ENCODE measurements around the gene SLC19A1.

SLC19A1 gene

DNA sequence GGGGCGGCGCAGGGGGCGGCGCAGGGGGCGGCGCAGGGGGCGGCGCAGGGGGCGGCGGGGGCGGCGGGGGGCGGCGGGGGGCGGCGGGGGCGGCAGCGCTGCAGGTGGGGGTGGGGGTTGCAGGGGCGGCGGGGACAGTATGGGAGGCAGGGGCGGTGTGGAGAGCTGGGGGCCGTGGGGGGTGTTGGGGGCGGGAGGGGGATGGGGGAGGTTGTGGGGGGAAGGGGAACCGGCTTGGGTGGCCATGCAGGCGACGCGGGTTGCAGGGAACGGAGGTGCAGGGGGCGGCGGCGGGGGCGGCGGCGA, 13.0 kb upstream of the SLC19A1 start:
- Histone ChIP-seq H3K27ac (ENCODE audit: low read length) (no peak overlapping the region), H3K9me3 (ENCODE audit: control insufficient read depth, low read depth, low read length) (no peaks in the 10 kb centered on the region), H3K36me3 (ENCODE audit: control insufficient read depth, low read depth, low read length) (no peaks in the 10 kb centered on the region), H3K4me1 (ENCODE audit: control insufficient read depth, low read depth, low read length) (peaks cover 6% of the 10 kb centered on the region), H3K4me3 (ENCODE audit: low read length) (no peak overlapping the region), H3K9ac (ENCODE audit: low read length) (no peak overlapping the region), H3K27me3 (ENCODE audit: control insufficient read depth, insufficient read depth, low read length) (no peaks in the 10 kb centered on the region)

DNA sequence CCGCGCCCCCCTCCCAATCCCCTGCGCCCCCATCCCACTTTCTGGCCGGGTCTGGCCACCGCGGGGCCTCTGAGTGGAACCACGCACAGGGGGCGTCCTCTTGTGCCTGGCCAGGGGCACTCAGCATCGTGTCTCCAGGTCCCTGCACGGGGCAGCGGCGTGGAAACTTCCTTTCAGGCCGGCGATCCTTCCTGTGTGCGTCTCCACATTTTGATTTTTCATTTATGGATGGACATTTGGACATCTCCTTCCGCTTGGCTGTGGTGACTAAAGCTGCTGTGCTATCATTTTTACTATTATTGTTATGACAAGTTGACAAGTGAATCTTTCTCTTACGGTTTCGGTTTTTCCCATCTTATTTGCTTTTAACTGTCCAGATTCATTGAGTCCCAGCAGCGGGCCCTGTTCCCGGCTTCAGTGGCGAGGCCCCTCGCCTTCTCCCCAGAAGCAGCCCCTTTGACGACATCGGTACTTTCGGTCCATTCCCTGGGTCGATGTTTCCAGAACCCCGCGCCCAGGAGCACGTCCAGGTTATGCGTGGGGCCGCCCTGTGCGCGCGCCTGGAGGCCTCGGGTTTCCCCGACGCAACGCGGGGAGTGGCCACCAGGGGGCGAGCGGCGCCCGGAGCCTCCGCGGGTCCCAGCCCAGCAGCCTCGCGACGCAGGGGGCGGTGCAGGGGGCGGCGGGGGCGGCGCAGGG, 12.4 kb upstream of the SLC19A1 start:
- H3K27ac ChIP-seq (ENCODE audit: low read length) = no peak overlapping the region
- peaks cover 6% of the 10 kb centered on the region for H3K4me1 ChIP-seq (ENCODE audit: control insufficient read depth, low read depth, low read length)
- no peaks in the 10 kb centered on the region for H3K9me3 ChIP-seq (ENCODE audit: control insufficient read depth, low read depth, low read length)
- H3K4me3 ChIP-seq (ENCODE audit: low read length) = peak overlapping the region; percentile 45
- no peaks in the 10 kb centered on the region for H3K27me3 ChIP-seq (ENCODE audit: control insufficient read depth, insufficient read depth, low read length)
- no peak overlapping the region for H3K9ac ChIP-seq (ENCODE audit: low read length)
- H3K36me3 ChIP-seq (ENCODE audit: control insufficient read depth, low read depth, low read length) = no peaks in the 10 kb centered on the region

DNA sequence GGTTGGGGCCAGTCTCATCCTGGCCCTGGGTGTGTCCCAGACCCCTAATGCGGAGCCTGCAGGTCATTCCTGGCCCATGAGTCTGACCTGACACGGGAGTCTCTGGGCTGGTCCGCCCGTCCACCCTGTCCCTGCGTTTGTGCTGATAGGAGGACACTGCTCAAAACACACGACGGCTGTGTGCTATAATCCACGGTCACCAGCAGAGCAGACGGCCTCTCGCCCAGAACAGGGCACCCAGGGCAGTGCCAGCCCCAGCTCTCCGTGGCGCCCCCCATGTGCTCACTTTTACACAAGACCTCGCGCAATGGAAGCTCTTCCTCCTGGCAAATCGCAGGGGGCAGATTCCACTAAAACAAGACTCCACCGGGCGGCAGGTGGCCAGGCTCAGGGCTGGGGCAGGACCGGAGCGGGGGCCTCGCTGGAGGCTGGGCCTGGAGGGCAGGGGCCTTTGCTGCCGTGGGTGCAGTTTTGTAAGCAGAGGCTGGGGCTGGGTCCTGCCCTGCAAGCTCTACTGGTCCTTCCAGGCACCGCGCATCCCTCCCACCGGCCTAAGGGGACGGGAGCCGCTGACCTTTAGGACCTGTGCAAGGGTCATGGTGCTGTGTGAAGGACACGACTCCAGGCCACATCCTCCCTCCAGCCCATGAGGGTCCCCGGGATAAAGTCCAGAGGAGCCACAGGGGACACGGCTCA, 10.6 kb upstream of the SLC19A1 start:
- H3K9me3 ChIP-seq (ENCODE audit: control insufficient read depth, low read depth, low read length) = no peaks in the 10 kb centered on the region
- no peak overlapping the region for H3K9ac ChIP-seq (ENCODE audit: low read length)
- no peaks in the 10 kb centered on the region for H3K36me3 ChIP-seq (ENCODE audit: control insufficient read depth, low read depth, low read length)
- no peaks in the 10 kb centered on the region for H3K27me3 ChIP-seq (ENCODE audit: control insufficient read depth, insufficient read depth, low read length)
- H3K4me3 ChIP-seq (ENCODE audit: low read length) = no peak overlapping the region
- no peak overlapping the region for H3K27ac ChIP-seq (ENCODE audit: low read length)
- H3K4me1 ChIP-seq (ENCODE audit: control insufficient read depth, low read depth, low read length) = peaks cover 6% of the 10 kb centered on the region

DNA sequence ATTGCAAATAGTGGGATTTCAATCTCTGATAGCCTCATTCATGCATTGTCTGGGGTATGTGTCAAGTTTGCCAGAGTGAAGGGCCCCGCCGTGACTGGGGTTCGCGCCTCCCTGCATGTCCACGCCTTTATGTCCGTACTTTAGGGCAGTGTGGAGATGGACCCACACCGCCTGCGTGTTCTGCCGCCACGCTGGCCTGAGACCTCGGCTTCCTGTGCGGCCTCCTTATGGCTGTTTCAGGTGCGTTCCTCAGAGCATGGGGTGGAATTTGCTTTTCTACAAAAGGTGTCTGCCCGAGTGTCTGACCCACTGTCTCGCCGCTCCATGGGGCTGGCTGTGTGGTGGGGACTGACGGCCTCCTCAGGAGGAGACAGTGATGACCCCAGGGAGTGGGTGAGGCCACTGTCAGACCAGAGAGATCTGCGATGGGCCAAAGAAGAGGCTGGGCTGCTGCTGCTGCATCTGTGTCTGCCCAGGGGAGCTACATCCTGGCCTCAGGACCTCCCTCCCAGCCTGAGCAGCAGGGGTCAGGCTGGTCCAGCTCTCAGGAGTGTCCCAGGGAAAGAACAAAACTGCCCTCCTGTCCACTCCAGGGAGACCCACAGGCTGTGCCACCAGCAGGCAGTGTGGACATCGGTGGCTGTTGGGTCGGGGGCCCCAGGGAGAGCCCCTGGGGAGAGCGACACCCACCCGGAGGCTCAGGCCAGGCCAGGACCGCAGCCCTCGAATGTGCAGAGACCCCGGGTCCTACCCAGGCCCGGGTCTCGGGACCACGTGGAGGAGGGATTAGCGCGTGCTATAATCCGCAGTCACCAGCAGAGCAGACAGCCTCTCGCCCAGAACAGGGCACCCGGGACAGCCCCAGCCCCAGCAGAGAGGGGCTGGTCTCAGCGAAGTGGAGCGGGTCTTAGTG, 9.8 kb upstream of the SLC19A1 start:
- Histone ChIP-seq H3K9me3 (ENCODE audit: control insufficient read depth, low read depth, low read length) (no peaks in the 10 kb centered on the region), H3K27me3 (ENCODE audit: control insufficient read depth, insufficient read depth, low read length) (no peaks in the 10 kb centered on the region), H3K36me3 (ENCODE audit: control insufficient read depth, low read depth, low read length) (no peaks in the 10 kb centered on the region), H3K9ac (ENCODE audit: low read length) (no peak overlapping the region), H3K4me3 (ENCODE audit: low read length) (no peak overlapping the region), H3K4me1 (ENCODE audit: control insufficient read depth, low read depth, low read length) (peaks cover 6% of the 10 kb centered on the region), H3K27ac (ENCODE audit: low read length) (no peak overlapping the region)

DNA sequence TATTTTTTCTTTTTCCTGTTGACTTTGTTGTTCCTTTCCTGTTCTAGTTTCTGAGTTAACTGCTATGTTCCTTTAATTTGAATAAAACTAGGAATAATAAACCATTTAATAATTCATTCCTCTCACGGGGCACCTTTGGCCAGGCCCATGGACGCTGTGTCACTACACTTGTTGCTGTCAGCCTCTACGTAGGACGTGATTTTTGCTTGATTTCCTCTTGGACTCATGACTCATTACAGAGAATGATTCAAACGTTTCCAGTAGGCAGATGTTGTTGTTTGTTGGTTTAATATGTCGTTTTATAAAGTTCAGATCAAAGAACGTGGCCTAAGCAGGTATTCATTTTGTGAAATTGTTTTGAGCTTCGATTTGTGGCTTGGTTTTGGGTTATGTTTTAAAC, 9.1 kb upstream of the SLC19A1 start:
- Histone ChIP-seq H3K9me3 (ENCODE audit: control insufficient read depth, low read depth, low read length) (no peaks in the 10 kb centered on the region), H3K36me3 (ENCODE audit: control insufficient read depth, low read depth, low read length) (no peaks in the 10 kb centered on the region), H3K27me3 (ENCODE audit: control insufficient read depth, insufficient read depth, low read length) (no peaks in the 10 kb centered on the region), H3K4me1 (ENCODE audit: control insufficient read depth, low read depth, low read length) (peaks cover 6% of the 10 kb centered on the region), H3K27ac (ENCODE audit: low read length) (no peak overlapping the region), H3K9ac (ENCODE audit: low read length) (no peak overlapping the region), H3K4me3 (ENCODE audit: low read length) (no peak overlapping the region)

DNA sequence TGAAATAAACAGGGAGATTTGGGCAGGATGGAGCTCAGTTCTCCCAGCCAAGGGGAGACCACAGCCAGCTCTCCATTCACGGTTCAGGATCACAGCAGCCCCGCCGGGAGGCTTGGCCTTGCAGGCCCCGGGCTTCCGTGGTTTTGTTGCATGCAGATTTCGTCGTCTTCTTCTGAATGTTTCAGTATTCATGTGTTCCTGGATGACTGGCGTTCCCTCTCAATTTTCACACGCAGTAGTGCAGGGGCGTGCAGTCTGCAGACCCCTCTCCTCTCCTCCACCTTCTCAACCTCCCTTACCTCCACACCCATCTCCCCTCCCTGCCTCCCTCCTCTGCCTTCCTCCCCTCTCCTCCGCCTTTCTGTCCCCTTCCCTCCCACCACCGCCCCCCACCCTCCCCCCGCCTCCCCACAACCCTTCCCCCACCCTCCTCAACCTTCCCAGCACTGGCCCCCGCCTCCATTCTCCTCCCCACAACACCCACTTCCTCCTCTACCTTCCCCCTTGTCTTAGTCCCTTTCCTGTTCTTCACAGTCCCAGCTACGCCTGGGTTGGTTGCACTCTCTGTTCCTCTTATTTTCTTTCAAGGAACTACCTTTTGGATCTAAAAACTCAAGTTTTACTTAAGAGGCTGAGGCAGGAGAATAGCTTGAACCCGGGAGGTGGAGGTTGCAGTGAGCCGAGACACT, 8.4 kb upstream of the SLC19A1 start:
- H3K27ac ChIP-seq (ENCODE audit: low read length) = no peak overlapping the region
- H3K4me3 ChIP-seq (ENCODE audit: low read length) = no peak overlapping the region

DNA sequence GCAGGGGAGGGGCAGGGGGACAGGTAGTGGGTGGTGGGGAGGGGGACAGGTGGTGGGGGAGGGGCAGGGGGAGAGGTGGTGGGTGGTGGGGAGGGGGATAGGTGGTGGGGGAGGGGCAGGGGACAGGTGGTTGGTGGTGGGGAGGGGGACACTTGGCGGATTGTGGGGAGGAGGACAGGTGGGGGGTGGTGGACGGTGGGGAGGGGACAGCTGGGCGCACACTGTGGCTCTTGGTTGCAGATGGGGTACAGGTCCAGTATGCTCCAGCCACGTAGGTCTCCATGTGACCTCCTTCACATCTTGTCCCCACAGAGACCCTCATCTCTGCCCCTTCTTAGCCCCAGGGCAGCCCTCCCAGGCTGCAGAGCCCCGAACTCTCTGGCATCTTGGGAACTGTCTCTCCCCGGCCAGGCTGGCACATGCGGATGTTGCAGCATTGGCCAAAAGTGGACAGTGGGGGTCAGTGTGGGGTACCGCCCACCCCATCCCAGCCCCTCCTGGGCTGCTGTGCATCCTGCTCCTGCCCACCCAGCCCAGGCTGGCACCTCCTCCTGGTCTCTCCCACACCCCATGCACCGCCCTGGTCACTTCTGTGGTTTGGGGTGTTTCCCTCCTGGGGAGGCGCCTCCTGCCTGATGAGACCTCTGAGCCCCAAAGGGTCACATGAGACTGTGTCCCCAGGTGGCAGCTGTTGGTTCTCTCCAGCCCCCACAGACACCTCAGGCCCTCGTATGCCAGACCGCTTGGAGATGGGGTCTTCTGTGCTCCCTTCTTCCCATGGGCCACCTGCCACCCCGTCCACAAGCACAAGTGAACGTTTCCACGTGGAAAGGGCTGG, 7.6 kb upstream of the SLC19A1 start:
- Histone ChIP-seq H3K4me3 (ENCODE audit: low read length) (no peak overlapping the region), H3K9ac (ENCODE audit: low read length) (no peak overlapping the region), H3K9me3 (ENCODE audit: control insufficient read depth, low read depth, low read length) (no peaks in the 10 kb centered on the region), H3K27ac (ENCODE audit: low read length) (no peak overlapping the region), H3K36me3 (ENCODE audit: control insufficient read depth, low read depth, low read length) (no peaks in the 10 kb centered on the region), H3K27me3 (ENCODE audit: control insufficient read depth, insufficient read depth, low read length) (no peaks in the 10 kb centered on the region), H3K4me1 (ENCODE audit: control insufficient read depth, low read depth, low read length) (peaks cover 6% of the 10 kb centered on the region)

More for the DNA sequence above, 8.4 kb upstream of the SLC19A1 start:
- Histone ChIP-seq H3K9me3 (ENCODE audit: control insufficient read depth, low read depth, low read length) (no peaks in the 10 kb centered on the region), H3K27me3 (ENCODE audit: control insufficient read depth, insufficient read depth, low read length) (no peaks in the 10 kb centered on the region), H3K36me3 (ENCODE audit: control insufficient read depth, low read depth, low read length) (no peaks in the 10 kb centered on the region), H3K4me1 (ENCODE audit: control insufficient read depth, low read depth, low read length) (peaks cover 6% of the 10 kb centered on the region), H3K9ac (ENCODE audit: low read length) (no peak overlapping the region)

DNA sequence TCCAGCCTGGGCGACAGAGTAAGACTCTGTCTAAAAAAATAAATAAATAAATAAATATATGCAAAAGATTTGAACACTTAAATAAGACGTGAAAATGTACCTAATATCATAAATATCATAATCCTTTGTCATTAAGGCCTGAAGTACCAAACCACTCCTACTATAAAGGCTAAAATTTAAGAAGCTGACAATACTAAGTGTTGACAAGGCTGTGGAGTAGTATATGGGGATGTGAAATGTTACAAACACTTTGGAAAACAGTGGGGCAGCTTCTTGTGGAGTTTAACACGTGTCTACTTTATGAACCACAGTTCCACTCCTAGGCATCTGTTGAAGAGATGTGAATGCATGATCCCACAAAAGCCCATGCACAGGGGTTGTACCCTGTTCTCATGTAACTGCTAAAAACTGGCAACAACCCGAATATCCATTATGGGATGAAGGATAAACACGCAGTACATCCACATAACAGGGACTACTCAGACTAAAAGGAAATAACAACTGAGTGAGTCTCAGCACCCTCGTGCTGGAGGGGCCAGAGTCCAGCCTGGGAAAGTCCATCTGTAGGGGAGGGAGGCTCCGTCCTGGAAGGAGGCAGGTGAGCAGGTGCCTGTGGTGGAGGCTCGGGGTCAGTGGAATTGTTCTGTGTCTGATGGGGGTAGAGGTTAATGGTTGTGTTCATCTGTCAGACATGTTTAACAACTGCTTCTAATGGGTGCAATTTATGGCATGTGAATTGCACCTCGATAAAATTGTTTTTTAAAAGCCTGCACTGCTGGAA, 6.7 kb upstream of the SLC19A1 start:
- H3K4me3 ChIP-seq (ENCODE audit: low read length) = no peak overlapping the region
- no peaks in the 10 kb centered on the region for H3K9me3 ChIP-seq (ENCODE audit: control insufficient read depth, low read depth, low read length)
- H3K4me1 ChIP-seq (ENCODE audit: control insufficient read depth, low read depth, low read length) = peaks cover 6% of the 10 kb centered on the region
- no peaks in the 10 kb centered on the region for H3K36me3 ChIP-seq (ENCODE audit: control insufficient read depth, low read depth, low read length)
- no peak overlapping the region for H3K27ac ChIP-seq (ENCODE audit: low read length)
- H3K27me3 ChIP-seq (ENCODE audit: control insufficient read depth, insufficient read depth, low read length) = no peaks in the 10 kb centered on the region
- no peak overlapping the region for H3K9ac ChIP-seq (ENCODE audit: low read length)

DNA sequence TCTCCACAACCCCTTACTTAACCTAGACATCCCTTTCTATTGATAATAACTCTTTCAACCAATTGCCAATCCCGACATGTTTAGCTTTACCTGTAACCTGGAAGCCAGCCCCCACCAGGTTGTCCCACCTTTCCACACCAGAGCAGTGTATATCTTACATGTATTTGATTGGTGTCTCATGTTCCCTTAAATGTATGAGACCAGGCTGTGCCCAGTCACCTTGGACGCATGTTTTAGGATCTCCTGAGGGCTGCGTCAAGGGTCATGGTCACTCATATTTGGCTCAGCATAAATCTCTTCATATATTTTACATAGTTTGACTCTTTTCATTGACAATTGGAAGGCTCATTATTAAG, 5.3 kb upstream of the SLC19A1 start:
- no peaks in the 10 kb centered on the region for H3K9me3 ChIP-seq (ENCODE audit: control insufficient read depth, low read depth, low read length)
- no peak overlapping the region for H3K9ac ChIP-seq (ENCODE audit: low read length)
- no peak overlapping the region for H3K27ac ChIP-seq (ENCODE audit: low read length)
- no peaks in the 10 kb centered on the region for H3K36me3 ChIP-seq (ENCODE audit: control insufficient read depth, low read depth, low read length)
- H3K4me1 ChIP-seq (ENCODE audit: control insufficient read depth, low read depth, low read length) = peaks cover 6% of the 10 kb centered on the region
- H3K4me3 ChIP-seq (ENCODE audit: low read length) = no peak overlapping the region
- H3K27me3 ChIP-seq (ENCODE audit: control insufficient read depth, insufficient read depth, low read length) = no peaks in the 10 kb centered on the region

Data from iPS-18a (cell line).